Epithelial cell of esophagus (primary cell): ENCODE results near the gene GAA.

ENCODE experiments used
- DNase-seq: peaks from one replicate; pipeline ENCODE4 v3.0.0; 2010; ENCODE audit warnings: low read depth
- H3K4me3 ChIP-seq: 2 replicates; pipeline ENCODE4 v1.5.1; 2011; ENCODE audit warnings: mild to moderate bottlenecking, low read length, control low read depth
- TF ChIP-seq, protein P1 (sequence below): IDR thresholded peaks from 2 replicates; pipeline ENCODE4 v1.5.1; 2011; ENCODE audit warnings: low read depth, mild to moderate bottlenecking, low read length, control low read depth, inconsistent platforms; ENCODE audit not compliant: insufficient read depth; ENCODE audit errors: missing control alignments

Gene GAA

DNA sequence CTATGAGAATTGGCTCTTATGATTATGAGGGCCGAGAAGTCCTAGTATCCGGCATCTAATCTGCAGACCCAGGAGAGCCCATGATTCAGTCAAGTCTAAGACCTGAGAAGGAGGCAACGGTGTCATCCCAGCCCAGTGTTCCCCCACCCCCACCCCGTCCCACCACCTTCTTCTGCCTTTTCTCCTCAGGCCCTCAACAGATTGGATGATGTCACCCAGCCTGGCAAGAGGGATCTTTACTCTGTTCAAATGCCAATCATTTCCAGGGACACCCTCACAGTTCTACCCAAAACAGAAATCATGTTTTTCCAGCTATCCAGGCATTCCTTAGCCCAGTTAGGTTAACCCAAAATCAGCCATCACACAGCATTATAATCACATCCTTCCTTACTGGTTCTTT lies 10.0 kb upstream of the GAA start:
- TF ChIP-seq, protein P1, sequence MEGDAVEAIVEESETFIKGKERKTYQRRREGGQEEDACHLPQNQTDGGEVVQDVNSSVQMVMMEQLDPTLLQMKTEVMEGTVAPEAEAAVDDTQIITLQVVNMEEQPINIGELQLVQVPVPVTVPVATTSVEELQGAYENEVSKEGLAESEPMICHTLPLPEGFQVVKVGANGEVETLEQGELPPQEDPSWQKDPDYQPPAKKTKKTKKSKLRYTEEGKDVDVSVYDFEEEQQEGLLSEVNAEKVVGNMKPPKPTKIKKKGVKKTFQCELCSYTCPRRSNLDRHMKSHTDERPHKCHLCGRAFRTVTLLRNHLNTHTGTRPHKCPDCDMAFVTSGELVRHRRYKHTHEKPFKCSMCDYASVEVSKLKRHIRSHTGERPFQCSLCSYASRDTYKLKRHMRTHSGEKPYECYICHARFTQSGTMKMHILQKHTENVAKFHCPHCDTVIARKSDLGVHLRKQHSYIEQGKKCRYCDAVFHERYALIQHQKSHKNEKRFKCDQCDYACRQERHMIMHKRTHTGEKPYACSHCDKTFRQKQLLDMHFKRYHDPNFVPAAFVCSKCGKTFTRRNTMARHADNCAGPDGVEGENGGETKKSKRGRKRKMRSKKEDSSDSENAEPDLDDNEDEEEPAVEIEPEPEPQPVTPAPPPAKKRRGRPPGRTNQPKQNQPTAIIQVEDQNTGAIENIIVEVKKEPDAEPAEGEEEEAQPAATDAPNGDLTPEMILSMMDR: no peak
- H3K4me3 ChIP-seq: no peak overlapping the region
- no peak for DNase-seq

DNA sequence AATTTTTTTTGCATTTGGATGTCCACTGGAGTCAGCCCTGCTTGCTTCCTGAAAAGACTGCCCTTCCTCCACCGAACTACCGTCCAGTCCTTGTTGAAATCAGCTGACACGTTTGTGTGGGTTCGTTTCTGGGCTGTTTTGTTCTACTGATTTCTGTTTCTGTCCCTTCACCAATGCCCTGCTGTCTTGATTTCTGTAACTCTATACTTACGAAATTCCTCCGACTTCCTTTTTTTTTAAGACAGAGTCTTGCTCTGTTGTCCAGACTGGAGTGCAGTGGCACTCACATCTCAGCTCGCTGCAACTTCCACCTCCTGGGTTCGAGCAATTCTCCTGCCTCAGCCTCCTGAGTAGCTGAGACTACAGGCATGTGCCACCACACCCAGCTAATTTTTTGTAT lies 8.4 kb upstream of the GAA start:
- DNase-seq: no peak
- H3K4me3 ChIP-seq: no peak overlapping the region
- TF ChIP-seq, protein P1: no peak

DNA sequence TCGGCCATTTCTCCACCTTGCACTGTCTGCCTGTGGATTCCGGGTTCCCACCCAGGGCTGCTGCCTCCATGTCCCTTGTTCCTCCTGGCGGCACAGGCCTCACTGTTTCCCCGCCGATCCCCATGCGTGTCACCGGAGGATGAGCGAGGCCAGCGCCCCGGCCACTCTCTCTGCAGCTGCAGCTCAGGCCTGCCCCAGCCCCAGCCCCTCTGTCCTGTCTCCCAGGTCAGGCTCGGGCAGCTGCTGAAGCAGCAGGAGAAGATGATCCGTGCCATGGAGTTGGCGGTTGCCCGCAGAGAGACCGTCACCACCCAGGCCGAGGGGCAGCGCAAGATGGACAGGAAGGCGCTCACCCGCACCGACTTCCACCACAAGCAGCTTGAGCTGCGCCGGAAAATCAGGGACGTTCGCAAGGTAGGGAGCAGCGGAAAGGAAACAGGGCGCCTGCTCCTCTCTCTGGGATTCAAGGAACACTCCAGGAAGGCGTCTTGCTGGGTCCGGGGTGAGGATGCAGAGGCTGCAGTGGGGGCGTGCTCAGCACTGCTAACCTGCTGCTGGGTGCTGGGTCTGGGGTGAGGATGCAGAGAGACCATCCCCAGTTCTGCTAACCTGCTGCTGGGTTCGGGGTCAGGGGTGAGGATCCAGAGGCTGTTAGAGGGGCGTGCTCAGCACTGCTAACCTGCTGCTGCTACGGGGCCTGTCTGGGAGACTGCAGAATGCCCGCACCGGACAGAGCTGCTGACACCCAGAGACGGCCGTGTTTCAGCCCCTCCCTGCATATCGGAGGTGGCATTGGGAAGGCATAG lies 6.1 kb upstream of the GAA start:
- no peak overlapping the region for H3K4me3 ChIP-seq
- no peak for DNase-seq
- TF ChIP-seq, protein P1: no peak

DNA sequence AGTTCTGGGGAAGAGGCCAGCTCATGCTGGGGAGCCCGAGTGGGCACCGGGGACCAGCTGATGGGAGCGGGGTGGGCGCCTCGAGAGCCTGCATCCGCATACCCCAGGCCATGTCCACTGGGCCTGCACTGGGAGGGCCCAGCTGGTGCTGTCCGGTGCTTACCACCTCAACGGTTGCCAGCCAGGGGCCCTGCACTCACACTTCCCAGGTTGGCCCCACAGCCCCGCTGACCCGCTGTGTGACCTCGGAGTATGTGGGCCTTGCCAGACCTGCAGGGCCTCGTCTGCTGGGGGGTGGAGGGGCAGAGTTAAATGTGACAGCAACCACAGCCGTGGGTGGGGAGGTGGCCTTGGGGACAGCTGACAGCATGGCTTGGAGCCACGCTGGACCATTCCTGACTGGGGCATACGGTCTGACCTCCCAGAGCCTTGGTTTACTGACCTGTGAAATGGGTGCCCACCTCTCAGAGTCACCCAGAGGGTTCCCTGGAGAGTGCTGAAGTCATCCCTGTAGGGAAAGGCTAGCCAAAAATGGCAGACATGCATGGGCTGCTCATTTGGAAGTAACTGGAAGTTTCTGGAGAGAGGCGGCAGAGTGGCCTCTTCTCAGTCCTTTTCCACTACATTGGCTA lies 5.4 kb upstream of the GAA start:
- TF ChIP-seq, protein P1: no peak
- DNase-seq: no peak
- H3K4me3 ChIP-seq: no peak overlapping the region

DNA sequence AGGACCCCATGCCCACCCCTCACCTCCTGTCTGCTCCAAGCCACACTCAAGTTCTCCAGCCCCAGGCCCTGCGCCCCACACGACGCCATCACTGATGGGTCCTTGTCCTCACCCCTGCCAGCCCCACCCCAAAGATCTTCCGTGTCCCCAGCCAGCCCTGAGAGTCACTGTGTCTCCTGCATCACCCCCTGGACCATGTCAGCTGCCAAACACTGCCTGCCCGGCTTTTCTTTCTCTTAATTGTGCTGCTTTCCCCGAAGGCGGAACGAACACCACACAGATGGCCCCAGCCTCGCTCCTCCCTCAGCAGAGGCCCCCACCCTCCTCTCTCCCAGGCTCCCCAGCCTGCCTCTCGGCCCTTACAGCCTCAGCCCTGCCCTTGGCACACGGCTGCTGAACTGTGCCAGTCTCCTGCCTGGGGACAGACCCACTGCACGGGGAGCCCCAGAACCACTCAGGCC lies 4.8 kb upstream of the GAA start:
- DNase-seq: no peak
- TF ChIP-seq, protein P1: no peak
- no peak overlapping the region for H3K4me3 ChIP-seq

DNA sequence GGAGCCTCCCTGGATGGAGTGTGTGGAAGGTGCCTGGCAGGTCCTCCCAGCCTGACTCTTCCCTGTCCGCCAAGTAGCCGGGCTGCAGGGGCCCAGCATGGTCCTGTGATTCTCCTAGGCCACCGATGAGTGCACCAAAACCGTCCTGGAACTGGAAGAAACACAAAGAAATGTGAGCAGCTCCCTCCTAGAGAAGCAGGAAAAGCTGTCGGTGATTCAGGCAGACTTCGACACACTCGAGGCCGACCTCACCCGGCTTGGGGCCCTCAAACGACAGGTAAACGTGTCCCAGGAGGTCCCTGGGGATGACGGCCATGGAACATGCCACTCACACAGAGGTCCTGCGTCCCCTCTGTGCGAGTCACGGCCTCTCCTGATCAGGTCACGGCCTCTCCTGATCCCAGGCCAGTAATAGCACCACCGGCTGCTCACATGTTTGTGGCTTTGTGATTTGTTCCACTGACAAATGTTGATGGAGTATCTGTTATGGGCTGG lies 4.2 kb upstream of the GAA start:
- DNase-seq: no peak
- TF ChIP-seq, protein P1: no peak
- no peak overlapping the region for H3K4me3 ChIP-seq
